CD4-positive, alpha-beta T cell (primary cell): ENCODE measurements around the gene LARGE1. TPM values are rescaled to one million over a fixed set of nuclear protein-coding genes. Genes with fewer than 3 reads are reported as not detected.

ENCODE experiments used
- ATAC-seq: fragments of 200-7000 bp; cut with Tn5 transposase; one replicate; pipeline ENCODE4 v1.10.0; 2022; ENCODE audit warnings: mild to moderate bottlenecking; ENCODE audit not compliant: poor library complexity
- CTCF ChIA-PET: fragments of 350-600 bp; sonication (Branson Sonifier 250); formaldehyde crosslinking; loops from one replicate; lab custom pipeline; 2021; ENCODE audit warnings: antibody characterized with exemption, inconsistent platforms; lab: Charles Lee
- POLR2A ChIA-PET: fragments of 350-600 bp; sonication (Branson Sonifier 250); formaldehyde crosslinking; loops from one replicate; lab custom pipeline; 2021; ENCODE audit warnings: antibody characterized with exemption, inconsistent platforms; lab: Charles Lee
- DNase-seq, 14 experiments: peaks; one replicate each; pipeline ENCODE4 v3.0.0-alpha.2; 2013 to 2020; ENCODE audit warnings: mixed read lengths in 2 of 14
- H3K27ac ChIP-seq, 2 donors: one replicate each; pipeline versions ENCODE4 v1.5.1 to v1.7.0; 2013; ENCODE audit warnings: low read length in 2 of 2, low read depth in 1 of 2, mild to moderate bottlenecking in 1 of 2
- H3K27me3 ChIP-seq, 2 experiments: 1 replicate in 1 of 2; 2 replicates in 1 of 2; pipeline versions ENCODE4 v1.6.1 to v1.7.0; 2013; ENCODE audit warnings: low read length in 2 of 2, control low read depth in 1 of 2, mild to moderate bottlenecking in 1 of 2, moderate library complexity in 1 of 2; ENCODE audit not compliant: insufficient read depth in 2 of 2, control insufficient read depth in 1 of 2
- H3K36me3 ChIP-seq: one replicate; pipeline ENCODE4 v1.6.1; 2013; ENCODE audit warnings: low read length, control low read depth; ENCODE audit not compliant: insufficient read depth
- H3K4me1 ChIP-seq: one replicate; pipeline ENCODE4 v1.6.1; 2013; ENCODE audit warnings: low read length, control low read depth; ENCODE audit not compliant: insufficient read depth
- H3K4me3 ChIP-seq: one replicate; pipeline ENCODE4 v1.5.1; 2013; ENCODE audit warnings: mild to moderate bottlenecking, low read length, moderate library complexity
- H3K9me3 ChIP-seq, 2 experiments: 1 replicate in 1 of 2; 2 replicates in 1 of 2; pipeline versions ENCODE4 v1.6.1 to v1.7.0; 2013; ENCODE audit warnings: low read length in 2 of 2, mild to moderate bottlenecking in 2 of 2, control low read depth in 1 of 2, moderate library complexity in 1 of 2; ENCODE audit not compliant: control insufficient read depth in 1 of 2, insufficient read depth in 1 of 2
- H3K27ac Mint-ChIP-seq: one replicate; pipeline ENCODE4 v1.8.0; 2020; ENCODE audit warnings: mixed read lengths
- H3K27me3 Mint-ChIP-seq: one replicate; pipeline ENCODE4 v1.8.0; 2021; ENCODE audit warnings: mixed read lengths
- H3K36me3 Mint-ChIP-seq: one replicate; pipeline ENCODE4 v1.8.0; 2021; ENCODE audit warnings: low read depth, mixed read lengths
- H3K4me1 Mint-ChIP-seq: one replicate; pipeline ENCODE4 v1.8.0; 2021; ENCODE audit warnings: low read depth, mixed read lengths
- H3K4me3 Mint-ChIP-seq: one replicate; pipeline ENCODE4 v1.8.0; 2020; ENCODE audit warnings: mild to moderate bottlenecking, mixed read lengths
- H3K9me3 Mint-ChIP-seq: one replicate; pipeline ENCODE4 v1.8.0; 2020; ENCODE audit warnings: mixed read lengths
- CTCF ChIP-seq: fragments of 200-600 bp; IDR thresholded peaks from one replicate; pipeline ENCODE4 v1.8.0; 2022; ENCODE audit warnings: antibody characterized with exemption, mild to moderate bottlenecking
- intact Hi-C, 2 experiments: fragments of 100-400 bp; cut with DNase I in 1 of 2; cut with micrococcal nuclease in 1 of 2; formaldehyde crosslinking; loops; one replicate each; pipeline versions ENCODE4 v1.15.1 to v1.9.0; 2023 to 2025; cut with DNase I, micrococcal nuclease
- total RNA-seq, 174 experiments: library from RNA in 2 of 174; stranded (reverse) in 2 of 174; gene quantifications; one replicate each; pipeline ENCODE4 v1.2.3 and lab custom pipeline; 2021 to 2026

The LARGE1 gene
- total RNA-seq, 2 experiments from 2014 or later, result 0.14 to 0.70 TPM

DNA sequence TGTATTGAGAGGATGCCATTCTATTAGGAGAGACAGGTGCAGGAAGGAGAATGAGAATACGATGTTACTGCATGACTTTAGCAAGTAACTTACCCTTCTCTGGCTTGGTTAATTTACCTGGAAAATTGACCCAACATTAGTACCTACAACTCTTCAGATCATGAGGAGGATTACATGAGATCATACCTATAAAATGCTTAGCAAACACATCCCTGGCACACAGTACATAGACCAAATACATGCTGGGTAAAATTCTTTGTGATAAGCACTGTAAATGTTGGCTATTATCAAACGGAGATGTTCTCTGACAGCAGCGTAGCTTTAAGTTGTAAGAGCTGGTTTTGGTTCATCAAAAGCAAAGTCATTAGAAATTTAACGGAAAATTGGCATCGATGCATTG lies 28.8 kb downstream of the LARGE1 start:
- TF ChIP-seq CTCF, result no peak

DNA sequence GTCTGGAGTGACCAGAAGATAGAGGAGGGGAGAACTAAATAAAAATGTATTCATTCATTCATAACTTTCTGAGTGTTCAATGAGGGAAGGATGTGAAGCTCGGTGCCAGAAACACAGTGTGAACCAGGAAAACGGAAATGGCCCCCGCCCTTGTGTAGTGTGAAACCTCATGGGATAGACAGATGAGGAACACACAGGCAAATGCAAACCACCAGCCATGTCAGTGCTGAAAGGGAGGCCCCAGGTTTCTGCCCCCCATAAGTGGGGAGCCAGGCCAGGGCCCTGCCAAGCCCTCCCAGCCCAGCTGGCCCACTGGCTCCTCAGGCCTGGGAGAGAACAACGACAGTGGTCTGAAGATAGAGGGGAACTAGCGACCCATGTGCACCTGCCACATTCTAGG lies 30.5 kb downstream of the LARGE1 start:
- ChIA-PET CTCF (no interaction called here), POLR2A (no interaction called here)
- H3K27ac ChIP-seq, result no peak overlapping the region
- H3K4me1 ChIP-seq, result no peaks in the 10 kb centered on the region
- Mint-ChIP-seq H3K27ac (no peak overlapping the region), H3K27me3 (no peaks in the 10 kb centered on the region), H3K4me3 (no peak overlapping the region), H3K36me3 (no peaks in the 10 kb centered on the region), H3K4me1 (no peaks in the 10 kb centered on the region), H3K9me3 (no peaks in the 10 kb centered on the region)
- H3K27me3 ChIP-seq, result no peaks in the 10 kb centered on the region
- no peaks in the 10 kb centered on the region for H3K9me3 ChIP-seq
- ATAC-seq (no peak), DNase-seq (no peak)
- intact Hi-C loops, result no loop called here
- no peak overlapping the region for H3K4me3 ChIP-seq
- no peak for TF ChIP-seq CTCF
- no peaks in the 10 kb centered on the region for H3K36me3 ChIP-seq

More for the DNA sequence above, 28.8 kb downstream of the LARGE1 start:
- ChIA-PET POLR2A (no interaction called here), CTCF (no interaction called here)
- Mint-ChIP-seq H3K9me3 (no peaks in the 10 kb centered on the region), H3K27me3 (no peaks in the 10 kb centered on the region), H3K4me1 (no peaks in the 10 kb centered on the region), H3K4me3 (no peak overlapping the region), H3K27ac (no peak overlapping the region), H3K36me3 (no peaks in the 10 kb centered on the region)
- ATAC-seq (no peak), DNase-seq (no peak)
- peaks cover 0 to 4% of the 10 kb centered on the region in 2 experiments for H3K9me3 ChIP-seq
- intact Hi-C loops, result no loop called here
- H3K27me3 ChIP-seq, result no peaks in the 10 kb centered on the region
- no peak overlapping the region for H3K4me3 ChIP-seq
- no peaks in the 10 kb centered on the region for H3K4me1 ChIP-seq
- no peaks in the 10 kb centered on the region for H3K36me3 ChIP-seq
- H3K27ac ChIP-seq, result no peak overlapping the region

DNA sequence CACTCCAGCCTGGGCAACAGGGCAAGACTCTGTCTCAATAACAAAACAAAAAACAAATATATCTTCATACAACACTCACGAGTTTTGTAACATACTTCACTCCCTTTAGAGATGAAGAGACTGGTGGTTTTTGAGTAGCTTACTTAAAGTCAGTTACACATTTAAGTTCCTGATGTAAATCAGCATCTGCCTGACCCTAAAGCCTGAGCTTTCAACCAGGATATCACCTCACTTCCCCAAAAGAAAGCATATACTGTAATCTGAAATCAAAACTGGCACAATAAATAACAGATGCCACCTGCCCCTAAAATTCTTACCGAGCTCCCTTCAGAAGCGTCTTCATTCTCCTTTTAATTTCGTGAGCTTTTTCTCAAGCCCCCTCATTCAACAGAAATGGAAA lies 31.5 kb downstream of the LARGE1 start:
- Mint-ChIP-seq H3K36me3 (no peaks in the 10 kb centered on the region), H3K27ac (no peak overlapping the region), H3K4me3 (no peak overlapping the region), H3K9me3 (no peaks in the 10 kb centered on the region), H3K4me1 (no peaks in the 10 kb centered on the region), H3K27me3 (no peaks in the 10 kb centered on the region)
- Histone ChIP-seq H3K27me3 (no peaks in the 10 kb centered on the region), H3K36me3 (no peaks in the 10 kb centered on the region), H3K9me3 (peaks cover 0 to 5% of the 10 kb centered on the region in 2 experiments), H3K4me1 (no peaks in the 10 kb centered on the region), H3K4me3 (no peak overlapping the region), H3K27ac (no peak overlapping the region)
- no peak for TF ChIP-seq CTCF
- ChIA-PET POLR2A (no interaction called here), CTCF (no interaction called here)
- ATAC-seq, result no peak
- intact Hi-C loops, result no loop called here
- DNase-seq, result no peak
